Mesenchymal stem cell (in vitro differentiated cells and primary cell): ENCODE results near the gene FKBP8.

ENCODE experiments used
- DNase-seq: peaks from one replicate; pipeline ENCODE4 v3.0.0-alpha.2; 2013
- H2AFZ ChIP-seq: one replicate; pipeline ENCODE4 v1.6.1; 2013; ENCODE audit warnings: low read depth, mild to moderate bottlenecking, control low read depth, inconsistent platforms, low read length, moderate library complexity
- H2AK5ac ChIP-seq: 2 replicates; pipeline ENCODE4 v1.6.1; 2013; ENCODE audit warnings: low read length, moderate library complexity, mild to moderate bottlenecking, inconsistent platforms; ENCODE audit not compliant: severe bottlenecking
- H2BK120ac ChIP-seq: one replicate; pipeline ENCODE4 v1.6.1; 2013; ENCODE audit warnings: low read depth, mild to moderate bottlenecking, inconsistent platforms, low read length, moderate library complexity
- H2BK12ac ChIP-seq, 2 experiments: one replicate each; pipeline ENCODE4 v1.6.1; 2013; ENCODE audit warnings: inconsistent platforms in 2 of 2, low read length in 2 of 2, mild to moderate bottlenecking in 2 of 2, moderate library complexity in 2 of 2, control low read depth in 1 of 2
- H2BK15ac ChIP-seq: one replicate; pipeline ENCODE4 v1.6.1; 2013; ENCODE audit warnings: mild to moderate bottlenecking, low read depth, inconsistent platforms; ENCODE audit not compliant: poor library complexity, severe bottlenecking
- H2BK5ac ChIP-seq: 2 replicates; pipeline ENCODE4 v1.6.1; 2013; ENCODE audit warnings: low read depth, mild to moderate bottlenecking, low read length, control low read depth, inconsistent platforms; ENCODE audit not compliant: poor library complexity, severe bottlenecking
- H3K14ac ChIP-seq, 2 experiments: one replicate each; pipeline ENCODE4 v1.6.1; 2013; ENCODE audit warnings: inconsistent platforms in 2 of 2, low read length in 2 of 2, control low read depth in 1 of 2, mild to moderate bottlenecking in 1 of 2, moderate library complexity in 1 of 2
- H3K18ac ChIP-seq, 2 experiments: one replicate each; pipeline ENCODE4 v1.6.1; 2013; ENCODE audit warnings: inconsistent platforms in 2 of 2, low read length in 2 of 2, control low read depth in 1 of 2, low read depth in 1 of 2, mild to moderate bottlenecking in 1 of 2
- H3K23ac ChIP-seq, 2 experiments: one replicate each; pipeline ENCODE4 v1.6.1; 2013; ENCODE audit warnings: inconsistent platforms in 2 of 2, low read length in 2 of 2, mild to moderate bottlenecking in 2 of 2, moderate library complexity in 2 of 2, control low read depth in 1 of 2
- H3K27ac ChIP-seq: 2 replicates; pipeline ENCODE4 v1.5.1; 2013; ENCODE audit warnings: mild to moderate bottlenecking, moderate library complexity, low read length, control low read depth, inconsistent platforms; ENCODE audit not compliant: poor library complexity, severe bottlenecking
- H3K27me3 ChIP-seq, 2 experiments: 2 replicates each; pipeline versions ENCODE4 v1.6.1 to v1.7.0; 2013; ENCODE audit warnings: low read length in 2 of 2, mild to moderate bottlenecking in 2 of 2, moderate library complexity in 2 of 2, control low read depth in 1 of 2, inconsistent platforms in 1 of 2; ENCODE audit not compliant: control insufficient read depth in 1 of 2, insufficient read depth in 1 of 2
- H3K36me3 ChIP-seq, 2 experiments: 2 replicates each; pipeline versions ENCODE4 v1.6.1 to v1.7.0; 2013; ENCODE audit warnings: low read length in 2 of 2, control low read depth in 1 of 2, inconsistent platforms in 1 of 2, low read depth in 1 of 2, mild to moderate bottlenecking in 1 of 2; ENCODE audit not compliant: insufficient read depth in 2 of 2, control insufficient read depth in 1 of 2
- H3K4ac ChIP-seq, 2 experiments: one replicate each; pipeline ENCODE4 v1.6.1; 2013; ENCODE audit warnings: inconsistent platforms in 2 of 2, low read length in 2 of 2, mild to moderate bottlenecking in 2 of 2, moderate library complexity in 2 of 2, control low read depth in 1 of 2, low read depth in 1 of 2
- H3K4me1 ChIP-seq: 2 replicates; pipeline ENCODE4 v1.6.1; 2013; ENCODE audit warnings: low read depth, low read length, control low read depth; ENCODE audit not compliant: control insufficient read depth, insufficient read depth
- H3K4me2 ChIP-seq: 2 replicates; pipeline ENCODE4 v1.6.1; 2013; ENCODE audit warnings: low read length, mild to moderate bottlenecking, inconsistent platforms; ENCODE audit not compliant: poor library complexity, severe bottlenecking
- H3K4me3 ChIP-seq, 2 experiments: 2 replicates each; pipeline versions ENCODE4 v1.5.1 to v1.7.0; 2013; ENCODE audit warnings: low read length in 2 of 2, mild to moderate bottlenecking in 2 of 2, control low read depth in 1 of 2, low read depth in 1 of 2; ENCODE audit not compliant: insufficient read depth in 1 of 2
- H3K79me1 ChIP-seq: replicated peaks from 2 replicates; pipeline ENCODE4 v1.6.1; 2013; ENCODE audit warnings: mild to moderate bottlenecking, control low read depth, low read length, inconsistent platforms; ENCODE audit not compliant: poor library complexity, severe bottlenecking
- H3K9ac ChIP-seq: 2 replicates; pipeline ENCODE4 v1.7.0; 2013; ENCODE audit warnings: mild to moderate bottlenecking, low read length, moderate library complexity
- H3K9me3 ChIP-seq: 2 replicates; pipeline ENCODE4 v1.7.0; 2013; ENCODE audit warnings: mild to moderate bottlenecking, low read length; ENCODE audit not compliant: control insufficient read depth
- H4K8ac ChIP-seq: one replicate; pipeline ENCODE4 v1.6.1; 2013; ENCODE audit warnings: inconsistent platforms, mild to moderate bottlenecking, low read length, moderate library complexity
- H4K91ac ChIP-seq: one replicate; pipeline ENCODE4 v1.6.1; 2013; ENCODE audit warnings: mild to moderate bottlenecking, low read length, inconsistent platforms
- WGBS: methylation state at CpG from one replicate; pipeline ENCODE4 v1.1.7; 2013; ENCODE audit warnings: mixed read lengths; 5-methylcytosine and 5-hydroxymethylcytosine counted together

The FKBP8 gene

DNA sequence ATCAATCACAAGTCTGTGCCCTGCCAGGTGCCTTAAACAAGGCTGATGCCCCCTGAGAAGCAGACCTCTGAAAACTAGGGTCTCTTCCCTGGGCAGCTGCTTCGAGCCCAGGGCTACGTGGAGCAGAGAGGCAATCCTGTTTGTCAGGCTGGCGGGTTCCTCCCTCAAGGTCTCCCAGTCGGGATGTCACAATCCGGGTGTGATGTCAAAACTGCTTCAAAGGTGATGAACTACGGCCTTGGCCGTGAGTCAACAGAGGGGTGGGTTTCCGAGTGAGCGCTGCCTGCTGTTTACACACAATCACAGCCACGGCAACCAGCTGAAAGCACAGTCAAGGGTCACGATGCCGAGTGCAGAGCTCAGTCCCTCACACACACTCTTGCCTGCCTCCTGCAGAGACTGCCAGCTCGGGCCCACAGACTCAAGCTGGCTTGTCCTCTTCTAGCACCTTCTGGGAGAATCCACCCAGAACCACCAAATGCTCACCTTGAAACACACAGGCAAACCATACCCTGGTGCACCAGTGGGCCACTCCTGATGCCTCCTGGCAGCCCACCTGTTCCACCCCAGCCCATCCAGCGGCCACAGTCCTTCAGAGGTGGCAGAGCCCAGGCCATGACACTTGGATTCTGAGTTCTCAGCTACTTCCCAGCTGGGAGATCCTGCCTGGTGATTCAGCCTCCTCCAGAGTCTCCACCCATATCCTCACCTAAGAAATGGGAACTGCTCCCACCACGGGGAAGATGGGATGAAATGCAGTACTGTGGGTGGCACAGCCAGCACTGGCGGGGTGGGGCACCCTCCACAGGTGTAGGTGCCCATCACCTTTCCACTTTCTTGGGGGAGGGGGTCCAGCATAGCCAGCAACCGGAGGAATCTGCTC is 28.3 kb downstream of the FKBP8 start:
- Histone ChIP-seq H3K9me3 (no peaks in the 10 kb centered on the region), H2AK5ac (no peak overlapping the region), H3K4me3 (no peak overlapping the region), H3K27ac (no peak overlapping the region), H2BK12ac (peak overlapping the region in 1 of 2 experiments; percentile 33), H2BK15ac (no peak overlapping the region), H3K27me3 (no peaks in the 10 kb centered on the region), H2BK5ac (no peak overlapping the region), H3K9ac (peak overlapping the region; percentile 59), H3K23ac (peak overlapping the region in 1 of 2 experiments; percentile 74), H3K4ac (peak overlapping the region in 1 of 2 experiments; percentile 55), H3K36me3 (peaks cover 3 to 12% of the 10 kb centered on the region in 2 experiments), H3K14ac (peak overlapping the region in 1 of 2 experiments; percentile 89), H4K91ac (no peak overlapping the region), H3K4me1 (peaks cover 43% of the 10 kb centered on the region), H3K79me1 (peaks cover 6% of the 10 kb centered on the region), H3K4me2 (no peak overlapping the region), H2AFZ (no peak overlapping the region), H2BK120ac (no peak overlapping the region), H3K18ac (peak overlapping the region in 1 of 2 experiments; percentile 86), H4K8ac (no peak overlapping the region)
- peak; percentile 98 for DNase-seq
- WGBS = 35% methylated on average over 17 of the region's 17 CpGs

DNA sequence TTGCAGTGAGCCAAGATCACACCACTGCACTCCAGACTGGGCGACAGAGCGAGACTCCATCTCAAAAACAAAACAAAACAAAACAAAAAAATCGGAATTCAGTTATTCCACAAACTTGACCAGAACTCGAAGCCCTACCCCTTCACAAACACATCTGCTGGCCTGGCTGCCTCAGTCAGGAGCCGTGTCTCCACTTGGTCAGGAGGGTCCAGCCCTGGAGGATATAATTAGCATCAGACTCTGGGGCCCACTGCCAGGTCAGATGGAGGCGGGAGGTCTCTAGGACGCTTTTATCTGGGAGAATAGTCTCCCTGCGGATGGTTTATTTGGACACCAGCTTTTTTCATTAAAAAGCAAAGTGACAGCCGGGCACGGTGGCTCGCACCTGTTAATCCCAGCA is 29.5 kb downstream of the FKBP8 start:
- Histone ChIP-seq H3K18ac (no peak overlapping the region), H3K4me2 (no peak overlapping the region)
- 87% methylated on average over 11 of the region's 11 CpGs for WGBS

DNA sequence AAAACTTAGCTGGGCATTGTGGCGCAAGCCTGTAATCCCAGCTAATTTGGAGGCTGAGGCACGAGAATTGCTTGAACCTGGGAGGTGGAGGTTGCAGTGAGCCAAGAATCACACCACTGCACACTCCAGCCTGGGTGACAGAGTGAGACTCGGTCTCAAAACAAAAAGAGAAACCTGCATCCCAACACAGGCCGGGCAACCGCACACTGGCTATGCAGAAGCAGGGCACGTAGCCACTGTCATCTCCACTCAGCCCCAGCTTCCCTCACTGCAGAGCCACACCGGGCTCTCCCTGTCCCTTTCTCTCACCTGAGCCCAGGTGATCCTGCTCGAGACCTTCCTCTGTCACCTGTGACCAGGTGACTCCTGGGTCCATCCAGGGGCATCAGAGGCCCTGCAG is 33.2 kb downstream of the FKBP8 start:
- Histone ChIP-seq H3K9ac (no peak overlapping the region), H3K4me3 (no peak overlapping the region), H3K4me2 (no peak overlapping the region), H3K4ac (no peak overlapping the region), H4K8ac (no peak overlapping the region), H2BK12ac (no peak overlapping the region), H3K79me1 (peaks cover 9% of the 10 kb centered on the region), H3K18ac (peak overlapping the region in 1 of 2 experiments; percentile 41), H2AFZ (no peak overlapping the region), H3K27ac (no peak overlapping the region), H3K27me3 (no peaks in the 10 kb centered on the region), H2BK120ac (no peak overlapping the region), H3K14ac (peak overlapping the region in 1 of 2 experiments; percentile 44), H3K4me1 (peaks cover 57% of the 10 kb centered on the region), H2BK5ac (no peak overlapping the region), H3K23ac (no peak overlapping the region), H2BK15ac (no peak overlapping the region), H2AK5ac (no peak overlapping the region), H3K36me3 (peaks cover 3 to 12% of the 10 kb centered on the region in 2 experiments), H3K9me3 (no peaks in the 10 kb centered on the region), H4K91ac (no peak overlapping the region)
- DNase-seq = no peak
- WGBS = 95% methylated on average over 8 of the region's 8 CpGs

More for the DNA sequence above, 29.5 kb downstream of the FKBP8 start:
- H2BK12ac ChIP-seq = no peak overlapping the region
- no peak overlapping the region for H2BK15ac ChIP-seq
- H3K27ac ChIP-seq = no peak overlapping the region
- peaks cover 40% of the 10 kb centered on the region for H3K4me1 ChIP-seq
- H3K4me3 ChIP-seq = no peak overlapping the region
- no peak overlapping the region for H2AFZ ChIP-seq
- H2BK5ac ChIP-seq = no peak overlapping the region
- DNase-seq = no peak
- no peak overlapping the region for H2AK5ac ChIP-seq
- no peak overlapping the region for H4K8ac ChIP-seq
- H4K91ac ChIP-seq = no peak overlapping the region
- peaks cover 3 to 12% of the 10 kb centered on the region in 2 experiments for H3K36me3 ChIP-seq
- no peak overlapping the region for H3K14ac ChIP-seq
- H2BK120ac ChIP-seq = no peak overlapping the region
- H3K23ac ChIP-seq = no peak overlapping the region
- peaks cover 6% of the 10 kb centered on the region for H3K79me1 ChIP-seq
- peak overlapping the region; percentile 71 for H3K9ac ChIP-seq
- H3K4ac ChIP-seq = no peak overlapping the region
- no peaks in the 10 kb centered on the region for H3K27me3 ChIP-seq
- no peaks in the 10 kb centered on the region for H3K9me3 ChIP-seq

DNA sequence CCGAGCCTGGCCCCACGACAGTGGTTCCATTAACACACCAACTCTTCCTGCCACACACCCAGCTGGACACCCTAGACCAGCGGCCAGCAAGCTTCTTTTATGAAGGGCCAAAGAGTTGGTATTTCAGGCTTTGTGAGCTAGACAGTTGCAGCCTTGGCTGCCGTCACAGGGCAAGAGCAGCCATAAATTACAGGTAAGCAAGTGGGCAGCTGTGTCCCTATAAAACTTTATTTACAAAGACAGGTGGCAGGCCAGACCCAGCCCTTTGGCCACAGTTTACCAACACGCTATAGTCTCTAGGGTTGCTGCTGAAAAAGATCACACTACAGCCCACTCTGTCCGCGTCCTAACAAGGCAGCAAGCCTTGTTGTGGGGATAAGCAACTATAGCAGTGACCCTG is 34.8 kb downstream of the FKBP8 start:
- Histone ChIP-seq H3K9ac (peak overlapping the region; percentile 6), H2BK12ac (no peak overlapping the region), H3K36me3 (peaks cover 3 to 12% of the 10 kb centered on the region in 2 experiments), H3K4ac (no peak overlapping the region), H2AK5ac (no peak overlapping the region), H3K4me3 (no peak overlapping the region), H3K18ac (no peak overlapping the region), H3K9me3 (no peaks in the 10 kb centered on the region), H3K14ac (peak overlapping the region in 1 of 2 experiments; percentile 46), H3K4me2 (no peak overlapping the region), H3K27me3 (no peaks in the 10 kb centered on the region), H3K27ac (no peak overlapping the region), H3K4me1 (peaks cover 61% of the 10 kb centered on the region), H4K91ac (no peak overlapping the region), H2BK15ac (no peak overlapping the region), H3K23ac (no peak overlapping the region), H2BK120ac (no peak overlapping the region), H2AFZ (no peak overlapping the region), H2BK5ac (no peak overlapping the region), H4K8ac (no peak overlapping the region), H3K79me1 (peaks cover 13% of the 10 kb centered on the region)
- WGBS = 87% methylated on average over 6 of the region's 7 CpGs
- DNase-seq = no peak
